A549 (cell line): ENCODE results near the gene SLC22A13. TPM values are rescaled to one million over a fixed set of nuclear protein-coding genes. Genes with fewer than 3 reads are reported as not detected.

Experiments used
- ATAC-seq, 2 experiments: fragments of 200-7000 bp in 1 of 2; fragments of >200 bp in 1 of 2; cut with Nextera tagmentation in 1 of 2; cut with Tn5 transposase in 1 of 2; 3 replicates each; pipeline versions ENCODE4 v1.8.0 to v1.9.1; 2018 to 2020; ENCODE audit warnings: mild to moderate bottlenecking in 1 of 2, moderate library complexity in 1 of 2
- CTCF ChIA-PET: fragments of 300-600 bp; sonication (Branson Sonifier 250); formaldehyde crosslinking; extraction: SDS; loops from one replicate; lab custom pipeline; 2021; ENCODE audit warnings: antibody characterized with exemption, inconsistent platforms; lab: Yijun Ruan, JAX
- POLR2A ChIA-PET: fragments of 350-600 bp; formaldehyde crosslinking; extraction: SDS; loops from one replicate; lab custom pipeline; 2021; ENCODE audit warnings: antibody characterized with exemption, inconsistent platforms; lab: Yijun Ruan, JAX
- DNase-seq, 2 experiments: peaks; one replicate each; pipeline versions ENCODE4 v3.0.0 to v3.0.0-alpha.2; 2011 to 2016; ENCODE audit warnings: low read depth in 1 of 2, low spot score in 1 of 2
- FAIRE-seq: peaks from 2 replicates; lab custom pipeline; 2011; peaks lifted over from hg19 to GRCh38; lab: Jason Lieb, UNC
- H3K27ac ChIP-seq, 2 experiments: fragments of >200 bp; sonication (Bioruptor Twin); formaldehyde crosslinking; 3 replicates each; pipeline ENCODE4 v1.5.1; 2016 to 2017
- H3K4me1 ChIP-seq: fragments of >200 bp; sonication (Bioruptor Twin); formaldehyde crosslinking; 3 replicates; pipeline ENCODE4 v1.6.1; 2016
- H3K4me2 ChIP-seq: fragments of >200 bp; sonication (Bioruptor Twin); formaldehyde crosslinking; 3 replicates; pipeline ENCODE4 v1.6.1; 2016
- H3K4me3 ChIP-seq: fragments of >200 bp; sonication (Bioruptor Twin); formaldehyde crosslinking; 3 replicates; pipeline ENCODE4 v1.5.1; 2016
- H3K9me3 ChIP-seq: fragments of >200 bp; sonication (Bioruptor Twin); formaldehyde crosslinking; 3 replicates; pipeline ENCODE4 v1.6.1; 2016
- CBX2 ChIP-seq: fragments of 200-600 bp; sonication (generic); IDR thresholded peaks from 2 replicates; pipeline ENCODE4 v1.6.1; 2016; ENCODE audit warnings: low read depth, mild to moderate bottlenecking, borderline replicate concordance
- CEBPB ChIP-seq, 2 experiments: fragments of >200 bp in 1 of 2; sonication (Bioruptor Twin) in 1 of 2; formaldehyde crosslinking in 1 of 2; IDR thresholded peaks; 2 replicates each; pipeline ENCODE4 v1.6.1; 2012 to 2016
- CHD2 ChIP-seq: fragments of 150-350 bp; IDR thresholded peaks from 2 replicates; pipeline ENCODE4 v1.6.1; 2014; ENCODE audit warnings: low read length; ENCODE audit not compliant: partially characterized antibody
- CHD4 ChIP-seq: fragments of 200-600 bp; sonication (generic); IDR thresholded peaks from 2 replicates; pipeline ENCODE4 v1.6.1; 2016; ENCODE audit warnings: antibody characterized with exemption, mild to moderate bottlenecking, borderline replicate concordance
- CTCF ChIP-seq: fragments of >200 bp; sonication (Bioruptor Twin); formaldehyde crosslinking; IDR thresholded peaks from 3 replicates; pipeline ENCODE4 v1.5.1; 2016
- EHF ChIP-seq: fragments of 250-450 bp; sonication (Bioruptor Pico); IDR thresholded peaks from 2 replicates; pipeline ENCODE4 v1.5.0; 2020; ENCODE audit warnings: mild to moderate bottlenecking
- EHMT2 ChIP-seq: fragments of 200-600 bp; sonication (generic); IDR thresholded peaks from 2 replicates; pipeline ENCODE4 v1.6.1; 2016; ENCODE audit warnings: antibody characterized with exemption, low read depth, mild to moderate bottlenecking, moderate library complexity
- ELK1 ChIP-seq: fragments of 150-350 bp; IDR thresholded peaks from 2 replicates; pipeline ENCODE4 v1.6.1; 2014; ENCODE audit warnings: low read depth, mild to moderate bottlenecking, low read length
- HOXA7 ChIP-seq: fragments of 250-450 bp; sonication (Bioruptor Pico); IDR thresholded peaks from 2 replicates; pipeline ENCODE4 v1.5.0; 2020; ENCODE audit warnings: mild to moderate bottlenecking, moderate library complexity
- HOXB5 ChIP-seq: fragments of 250-450 bp; sonication (Bioruptor Pico); IDR thresholded peaks from 2 replicates; pipeline ENCODE4 v1.5.0; 2020; ENCODE audit warnings: mild to moderate bottlenecking, moderate library complexity
- JUN ChIP-seq, 2 experiments: fragments of >200 bp; sonication (Bioruptor Twin); formaldehyde crosslinking; IDR thresholded peaks; 2 replicates in 1 of 2; 3 replicates in 1 of 2; pipeline ENCODE4 v1.6.1; 2016 to 2017
- KDM1A ChIP-seq: fragments of 200-600 bp; sonication (generic); IDR thresholded peaks from 2 replicates; pipeline ENCODE4 v1.6.1; 2016; ENCODE audit warnings: low read depth, mild to moderate bottlenecking
- KDM5A ChIP-seq: fragments of 200-600 bp; sonication (generic); IDR thresholded peaks from 2 replicates; pipeline ENCODE4 v1.6.1; 2016; ENCODE audit warnings: antibody characterized with exemption, mild to moderate bottlenecking
- MYC ChIP-seq: IDR thresholded peaks from 2 replicates; pipeline ENCODE4 v1.6.1; 2012; ENCODE audit warnings: mild to moderate bottlenecking, inconsistent platforms, low read length, improper control_type of control experiment, borderline replicate concordance
- PHF8 ChIP-seq: fragments of 200-600 bp; sonication (generic); IDR thresholded peaks from 2 replicates; pipeline ENCODE4 v1.6.1; 2016; ENCODE audit warnings: low read depth, mild to moderate bottlenecking, antibody characterized with exemption, moderate library complexity, borderline replicate concordance
- RARB ChIP-seq: fragments of 250-450 bp; sonication (Bioruptor Pico); IDR thresholded peaks from 2 replicates; pipeline ENCODE4 v1.8.0; 2021; ENCODE audit warnings: mild to moderate bottlenecking, moderate library complexity
- RCOR1 ChIP-seq: fragments of 150-350 bp; IDR thresholded peaks from 2 replicates; pipeline ENCODE4 v1.6.1; 2014; ENCODE audit warnings: antibody characterized with exemption, low read length, low read depth
- SMC3 ChIP-seq: fragments of >200 bp; sonication (Bioruptor Twin); formaldehyde crosslinking; IDR thresholded peaks from 3 replicates; pipeline ENCODE4 v1.6.1; 2018; ENCODE audit warnings: inconsistent platforms
- ZC3H11A ChIP-seq: fragments of 450-650 bp; IDR thresholded peaks from 2 replicates; pipeline ENCODE4 v1.6.1; 2014; ENCODE audit warnings: antibody characterized with exemption, mild to moderate bottlenecking
- WGBS: methylation state at CpG from one replicate; pipeline ENCODE4 v1.1.6; 2017; ENCODE audit errors: missing lambda C conversion rate; 5-methylcytosine and 5-hydroxymethylcytosine counted together
- polyA plus RNA-seq, 4 experiments: library from polyadenylated mRNA; depleted of rRNA in 3 of 4; stranded (reverse); fragments of >200 nt; fragmentation: RNase III in 1 of 4; extraction: RNeasy Plus Mini Kit Qiagen cat#74134 plus additional on column Dnase treatment in 1 of 4; gene quantifications; 2 replicates in 3 of 4; 3 replicates in 1 of 4; pipeline ENCODE4 v1.2.3, GENCODE V29; 2011 to 2017
- TF ChIP-seq, protein P1 (sequence below): fragments of >200 bp; sonication (Bioruptor Twin); formaldehyde crosslinking; IDR thresholded peaks from 3 replicates; pipeline ENCODE4 v1.6.1; 2016
- TF ChIP-seq, protein P2 (sequence below): IDR thresholded peaks from 2 replicates; pipeline ENCODE4 v1.6.1; 2012
- TF ChIP-seq, protein P3 (sequence below): fragments of 250-450 bp; sonication (Bioruptor Pico); IDR thresholded peaks from 2 replicates; pipeline ENCODE4 v1.5.0; 2020; ENCODE audit warnings: low read depth, mild to moderate bottlenecking, moderate library complexity

Gene SLC22A13
- polyA plus RNA-seq, 2 of the 4 experiments (the other 2 are of a cell fraction), result 0.13 to 0.21 TPM

DNA sequence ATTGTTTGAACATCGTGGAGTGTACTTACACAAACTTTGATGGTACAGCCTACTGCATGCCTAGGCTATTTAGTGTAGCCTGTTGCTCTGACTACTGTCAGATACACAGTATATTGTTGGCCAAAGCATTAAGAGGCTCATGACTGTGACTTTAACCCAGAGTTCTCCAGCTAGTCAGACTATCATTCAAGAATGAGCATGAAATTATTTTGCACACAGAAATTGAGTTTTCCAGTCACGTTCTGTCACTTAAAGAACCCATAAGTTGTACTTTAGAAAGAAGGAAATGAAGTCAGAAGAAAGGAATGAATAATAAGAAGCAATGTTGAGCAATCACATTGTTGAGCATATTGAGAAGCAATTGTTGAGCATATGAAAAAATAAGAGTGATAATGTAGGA lies 37.6 kb upstream of the SLC22A13 start:
- ChIA-PET POLR2A (no interaction called here), CTCF (no interaction called here)
- peak; percentile 32 for FAIRE-seq
- H3K4me3 ChIP-seq, result no peak overlapping the region
- H3K4me2 ChIP-seq, result no peak overlapping the region
- TF ChIP-seq MYC (no peak), CEBPB (IDR thresholded peaks at IDR 0.05) (peak; percentile 35 to 62; a peak in 3 of 4 replicates)
- peak; percentile 68 to 78; a peak in 5 of 6 replicates for ATAC-seq
- H3K27ac ChIP-seq, result no peak overlapping the region
- 47% methylated on average over 2 of the region's 2 CpGs for WGBS
- H3K9me3 ChIP-seq, result no peaks in the 10 kb centered on the region
- H3K4me1 ChIP-seq, result peaks cover 16% of the 10 kb centered on the region; the same call in 2 of the 3 replicates
- peak in 1 of 2 experiments; percentile 24 for DNase-seq

DNA sequence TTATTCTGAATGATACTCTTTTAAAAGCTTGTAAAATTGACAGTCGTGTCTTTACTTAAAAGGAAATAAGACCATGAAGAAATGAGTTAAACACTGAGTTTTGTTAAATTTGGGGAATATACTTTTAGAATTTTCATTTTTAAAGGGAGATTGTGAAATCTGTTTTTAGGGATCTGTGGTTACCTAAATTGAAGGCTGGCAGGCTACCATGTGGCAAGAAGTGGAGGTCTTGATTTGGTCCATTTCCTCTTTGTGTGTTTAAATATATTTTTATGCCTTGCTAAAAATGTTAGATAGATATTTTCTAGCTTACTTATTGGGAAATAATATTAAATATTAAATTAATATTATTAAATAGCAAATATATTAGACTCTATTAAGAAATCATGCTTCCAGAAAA lies 36.6 kb upstream of the SLC22A13 start:
- Histone ChIP-seq H3K4me2 (no peak overlapping the region), H3K4me3 (no peak overlapping the region), H3K4me1 (peaks cover 16% of the 10 kb centered on the region; the same call in 2 of the 3 replicates)
- no peak for DNase-seq
- FAIRE-seq, result no peak
- POLR2A ChIA-PET, result no interaction called here
- no peak for TF ChIP-seq HOXA7 (CRISPR knock-in tag)
- TF ChIP-seq, protein P1, sequence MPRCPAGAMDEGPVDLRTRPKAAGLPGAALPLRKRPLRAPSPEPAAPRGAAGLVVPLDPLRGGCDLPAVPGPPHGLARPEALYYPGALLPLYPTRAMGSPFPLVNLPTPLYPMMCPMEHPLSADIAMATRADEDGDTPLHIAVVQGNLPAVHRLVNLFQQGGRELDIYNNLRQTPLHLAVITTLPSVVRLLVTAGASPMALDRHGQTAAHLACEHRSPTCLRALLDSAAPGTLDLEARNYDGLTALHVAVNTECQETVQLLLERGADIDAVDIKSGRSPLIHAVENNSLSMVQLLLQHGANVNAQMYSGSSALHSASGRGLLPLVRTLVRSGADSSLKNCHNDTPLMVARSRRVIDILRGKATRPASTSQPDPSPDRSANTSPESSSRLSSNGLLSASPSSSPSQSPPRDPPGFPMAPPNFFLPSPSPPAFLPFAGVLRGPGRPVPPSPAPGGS, result no peak
- TF ChIP-seq EHF, result no peak
- TF ChIP-seq, protein P2, sequence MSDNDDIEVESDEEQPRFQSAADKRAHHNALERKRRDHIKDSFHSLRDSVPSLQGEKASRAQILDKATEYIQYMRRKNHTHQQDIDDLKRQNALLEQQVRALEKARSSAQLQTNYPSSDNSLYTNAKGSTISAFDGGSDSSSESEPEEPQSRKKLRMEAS, result no peak
- TF ChIP-seq CBX2, result no peak
- TF ChIP-seq HOXB5 (CRISPR knock-in tag), result no peak
- TF ChIP-seq, protein P3, sequence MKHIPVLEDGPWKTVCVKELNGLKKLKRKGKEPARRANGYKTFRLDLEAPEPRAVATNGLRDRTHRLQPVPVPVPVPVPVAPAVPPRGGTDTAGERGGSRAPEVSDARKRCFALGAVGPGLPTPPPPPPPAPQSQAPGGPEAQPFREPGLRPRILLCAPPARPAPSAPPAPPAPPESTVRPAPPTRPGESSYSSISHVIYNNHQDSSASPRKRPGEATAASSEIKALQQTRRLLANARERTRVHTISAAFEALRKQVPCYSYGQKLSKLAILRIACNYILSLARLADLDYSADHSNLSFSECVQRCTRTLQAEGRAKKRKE (CRISPR knock-in tag), result no peak
- no peak for TF ChIP-seq RARB (CRISPR knock-in tag)
- TF ChIP-seq EHMT2, result no peak
- TF ChIP-seq JUN (IDR thresholded peaks at IDR 0.05), result no peak
- no peak for TF ChIP-seq KDM5A
- TF ChIP-seq CHD2, result no peak
- TF ChIP-seq PHF8, result no peak
- no peak for TF ChIP-seq KDM1A
- no peak for TF ChIP-seq CTCF
- no peak for TF ChIP-seq CHD4
- TF ChIP-seq ZC3H11A, result no peak
- TF ChIP-seq RCOR1, result no peak
- TF ChIP-seq ELK1, result no peak
- no peak for TF ChIP-seq SMC3
- TF ChIP-seq, all 56 proteins: peak for 0
- WGBS, result 96% methylated on average over 1 of the region's 1 CpG
- CTCF ChIA-PET, result interaction anchor here (1.2 kb wide), 1 partner anchor 70 kb away, joined by 3 read pairs; no protein-coding TSS in a partner anchor
- ATAC-seq, result no peak
- Histone ChIP-seq H3K27ac (no peak overlapping the region), H3K9me3 (no peaks in the 10 kb centered on the region)
